NCI-H1930 (cell line): ENCODE measurements around the gene BRSK1.
"Not testable (repeated sequence)": the region's sequence is repeated elsewhere in the genome, so short reads cannot be mapped to it uniquely, and the experiment has no call there.

Source experiments
- DNase-seq, 2 experiments: peaks; one replicate each; lab custom pipeline; 2025; lab: John Stamatoyannopoulos, UW

The BRSK1 gene

GRCh38 chr19:55329791-55330190, 46.0 kb downstream of the BRSK1 start:
- not testable (repeated sequence) for DNase-seq

- DNase-seq = no peak
Observed at GRCh38 chr19:55333870-55334269, 50.1 kb downstream of the BRSK1 start.

GRCh38 chr19:55336101-55336500, 52.3 kb downstream of the BRSK1 start:
- no peak for DNase-seq

DNA sequence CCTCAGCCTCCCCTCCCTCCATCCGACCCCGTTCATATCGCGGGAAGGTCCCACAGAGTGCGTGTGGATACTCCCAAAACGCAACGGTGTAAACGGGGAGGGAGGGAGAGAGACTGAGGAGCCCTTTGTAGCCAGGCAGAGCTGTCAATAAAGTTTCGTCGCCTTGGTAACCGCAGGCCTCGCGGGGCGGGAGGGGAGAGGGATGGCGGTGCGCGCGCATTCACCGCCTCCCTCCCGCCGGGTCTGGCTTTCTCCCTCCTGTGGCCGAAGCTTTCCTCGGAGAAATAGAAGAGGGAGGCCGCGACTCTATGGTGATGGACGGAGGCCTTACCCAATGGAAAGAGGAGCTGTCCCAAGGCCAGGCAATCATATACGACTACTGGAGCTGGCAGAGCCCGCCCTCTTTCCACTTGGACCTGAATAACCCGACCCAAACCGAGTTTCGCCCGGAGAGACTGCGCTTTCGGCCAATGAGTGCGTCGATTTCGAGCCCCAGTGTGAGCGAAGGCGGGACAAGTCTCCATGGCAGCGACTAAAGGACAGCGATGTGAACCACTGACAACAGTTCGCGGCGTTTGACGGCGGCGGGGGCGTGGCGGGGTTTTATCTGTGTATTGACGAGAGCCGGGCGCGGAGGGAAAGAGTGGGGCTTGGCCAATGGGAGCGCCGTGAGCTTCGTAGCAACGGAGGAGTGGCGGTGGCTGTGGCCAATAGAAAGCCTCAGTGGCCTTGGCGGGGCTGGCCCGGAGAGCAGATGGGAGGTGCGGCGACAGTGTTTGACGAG, 55.5 kb downstream of the BRSK1 start, which contains the start of gene KMT5C:
TSS of gene KMT5C (plus strand) at position 772 of the 784 bp plus-strand sequence. CDS start 2,061 bp downstream, outside the sequence.
- DNase-seq = peak; percentile 100

DNA sequence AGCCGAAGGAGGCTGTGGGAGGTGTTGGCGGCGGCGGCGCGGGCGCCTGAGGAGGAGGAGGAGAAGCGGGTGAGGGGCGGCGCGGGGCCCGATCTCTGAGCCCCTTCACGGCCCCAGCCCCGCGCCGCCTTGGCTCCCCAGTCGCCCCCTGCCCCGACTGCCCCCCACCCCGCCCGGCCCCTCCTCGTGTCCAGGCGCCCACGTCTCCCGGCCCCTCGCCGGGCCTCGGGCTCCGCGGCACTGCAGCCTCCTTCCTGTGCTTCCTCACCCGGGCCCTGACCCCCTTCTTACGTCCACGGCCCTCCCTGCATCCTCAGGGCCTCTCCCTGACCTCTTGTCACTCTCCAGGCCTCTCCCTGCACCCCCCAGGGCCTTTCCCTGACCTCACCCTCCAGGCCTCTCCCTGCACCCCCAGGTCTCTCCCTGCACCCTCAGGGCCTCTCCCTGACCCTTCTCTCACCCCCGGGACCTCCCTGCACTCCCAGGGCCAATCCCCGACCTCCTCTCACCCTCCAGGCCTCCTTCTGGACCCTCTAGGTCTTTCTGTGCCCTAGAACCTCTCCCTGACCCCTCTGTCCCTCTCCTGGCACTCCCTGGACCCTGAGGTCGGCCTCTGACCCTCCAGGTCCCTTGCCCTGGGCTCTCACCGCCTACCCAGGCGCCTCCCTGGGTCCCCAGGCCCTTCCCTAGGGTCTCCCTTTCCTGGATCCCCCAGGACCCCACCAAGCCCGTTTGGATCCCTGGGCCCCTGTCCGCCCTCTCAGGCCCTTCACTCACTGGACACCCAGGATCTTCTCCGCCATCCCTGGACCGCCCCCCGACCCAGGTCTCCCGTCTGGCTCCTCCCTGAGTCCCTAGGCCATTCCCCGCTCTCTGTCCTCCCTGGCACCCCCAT, 56.3 kb downstream of the BRSK1 start:
- no peak for DNase-seq

DNA sequence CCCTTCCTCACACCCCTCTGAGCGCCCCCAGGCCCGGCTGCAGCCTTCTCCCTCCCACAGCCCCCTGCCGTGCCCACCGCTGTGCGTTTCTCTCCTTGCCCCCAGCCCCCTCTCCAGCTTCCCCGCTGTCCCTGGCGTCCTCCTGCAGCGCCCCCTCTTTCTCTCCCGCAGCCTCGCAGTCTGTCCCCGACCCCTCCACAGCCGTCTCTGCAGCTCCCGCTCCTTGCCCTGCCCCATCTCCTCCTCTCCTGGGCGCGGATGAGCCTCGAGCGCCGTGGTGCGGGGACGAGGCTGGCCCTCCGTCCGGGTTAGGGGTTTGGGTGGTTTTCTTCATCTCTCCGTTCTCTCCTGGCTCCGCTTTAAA, 57.0 kb downstream of the BRSK1 start:
- DNase-seq = no peak

- no peak for DNase-seq
Observed at GRCh38 chr19:55341171-55341588, 57.4 kb downstream of the BRSK1 start.

GRCh38 chr19:55341595-55342531, 58.1 kb downstream of the BRSK1 start:
- no peak for DNase-seq

DNA sequence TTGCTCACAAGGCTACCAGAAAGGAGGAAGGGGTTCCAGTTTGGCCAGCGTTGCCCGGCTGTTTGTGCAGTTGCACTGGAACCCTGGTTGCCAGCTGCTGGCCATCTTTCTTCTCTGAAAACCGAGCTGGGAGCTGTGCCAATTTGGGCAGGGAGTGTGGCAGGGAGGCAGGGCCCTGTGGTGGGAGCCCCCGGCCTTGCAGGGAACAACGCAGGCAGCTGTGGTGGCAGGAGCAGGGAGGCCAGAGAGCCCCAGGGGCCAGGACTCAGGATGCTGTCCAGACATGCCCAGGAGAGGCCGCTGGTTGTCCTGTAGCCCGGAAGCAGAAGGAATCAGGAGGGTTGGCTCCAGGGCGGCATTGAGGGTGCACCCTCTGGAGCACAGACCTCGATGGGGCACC, 60.6 kb downstream of the BRSK1 start:
- no peak for DNase-seq

- DNase-seq = no peak
Observed at GRCh38 chr19:55345101-55345817, 61.5 kb downstream of the BRSK1 start.

GRCh38 chr19:55345818-55346724, 62.3 kb downstream of the BRSK1 start:
- no peak for DNase-seq

GRCh38 chr19:55346725-55347441, 63.1 kb downstream of the BRSK1 start:
- DNase-seq = no peak

DNA sequence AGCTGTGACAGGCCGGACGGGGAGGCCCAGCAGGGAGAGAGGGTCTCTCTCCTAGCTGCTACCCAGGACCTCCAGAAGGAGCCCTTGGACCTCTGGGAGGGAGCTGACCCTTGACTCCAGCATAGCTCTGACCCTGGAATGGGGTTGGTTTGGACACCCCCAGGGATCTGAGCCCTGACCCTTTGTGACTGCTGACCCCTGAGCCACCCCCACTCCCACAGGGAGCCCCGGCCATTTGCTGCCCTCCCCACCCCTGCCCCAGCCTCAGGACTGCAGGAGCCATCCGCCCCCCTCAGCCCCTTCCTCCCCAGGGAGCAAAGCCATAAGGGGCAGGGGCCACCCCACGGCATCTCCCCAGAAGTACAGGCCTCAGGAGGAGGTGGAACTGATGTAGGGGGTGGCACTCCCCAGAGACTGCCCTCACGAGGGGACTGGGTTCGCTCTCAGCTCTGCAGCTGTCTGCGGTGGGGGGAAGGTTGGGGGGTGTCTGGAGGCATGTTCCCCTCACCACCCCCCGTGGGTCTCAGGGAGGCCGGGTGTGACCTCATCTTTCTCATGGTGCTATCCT, 63.7 kb downstream of the BRSK1 start:
- DNase-seq = no peak

GRCh38 chr19:55348317-55349034, 64.7 kb downstream of the BRSK1 start:
- no peak for DNase-seq

GRCh38 chr19:55350620-55351315, 67.0 kb downstream of the BRSK1 start:
- DNase-seq = no peak

GRCh38 chr19:55352040-55352439, 68.2 kb downstream of the BRSK1 start:
- DNase-seq = no peak

GRCh38 chr19:55352549-55353145, 68.8 kb downstream of the BRSK1 start:
- no peak for DNase-seq
